HepG2 (cell line): Measurements from ENCODE around the gene CASKIN2. TPM values are rescaled to one million over a fixed set of nuclear protein-coding genes. Genes with fewer than 3 reads are reported as not detected.
A peak's percentile ranks its signal among the peaks of the same experiment; 100 is the strongest.

Source experiments
- ELF3 ChIP-seq: IDR thresholded peaks from 2 replicates; pipeline ENCODE4 v1.6.1; 2016; ENCODE audit warnings: missing genetic modification reagents, missing compliant biosample characterization
- FOXP1 ChIP-seq, 2 experiments: fragments of 450-650 bp in 1 of 2; IDR thresholded peaks; 2 replicates each; pipeline ENCODE4 v1.6.1; 2017 to 2018; ENCODE audit warnings: antibody characterized with exemption in 1 of 2
- GATA4 ChIP-seq: sonication (generic); IDR thresholded peaks from 2 replicates; pipeline ENCODE4 v1.6.1; 2016; ENCODE audit warnings: antibody characterized with exemption, low read depth, borderline replicate concordance
- HNRNPH1 ChIP-seq: fragments of 200-400 bp; formaldehyde crosslinking; optimal IDR thresholded peaks from 2 replicates; pipeline ENCODE3; 2017; ENCODE audit warnings: mild to moderate bottlenecking, low read depth, low read length
- PLRG1 ChIP-seq: fragments of 450-650 bp; conservative IDR thresholded peaks from 2 replicates; pipeline ENCODE4 v1.6.1; 2016
- SNAPC2 ChIP-seq: sonication (generic); formaldehyde crosslinking; IDR thresholded peaks from 2 replicates; pipeline ENCODE4 v1.8.1; 2022; ENCODE audit warnings: mild to moderate bottlenecking, missing genetic modification reagents
- SPEN ChIP-seq: sonication (generic); formaldehyde crosslinking; IDR thresholded peaks from 2 replicates; pipeline ENCODE4 v1.5.1; 2020; ENCODE audit warnings: low read depth, mild to moderate bottlenecking, missing genetic modification reagents
- TEAD2 ChIP-seq: sonication (generic); formaldehyde crosslinking; IDR thresholded peaks from 2 replicates; pipeline ENCODE4 v1.9.0; 2021; ENCODE audit warnings: missing genetic modification reagents
- ZFP41 ChIP-seq: sonication (generic); formaldehyde crosslinking; IDR thresholded peaks from 2 replicates; pipeline ENCODE4 v1.4.0; 2020; ENCODE audit warnings: mild to moderate bottlenecking, missing genetic modification reagents, borderline replicate concordance
- ZMYM2 ChIP-seq: sonication (generic); formaldehyde crosslinking; IDR thresholded peaks from 2 replicates; pipeline ENCODE4 v1.8.0; 2022; ENCODE audit warnings: mild to moderate bottlenecking, missing genetic modification reagents
- ZMYM4 ChIP-seq: sonication (generic); formaldehyde crosslinking; IDR thresholded peaks from 2 replicates; pipeline ENCODE4 v1.8.1; 2023; ENCODE audit warnings: mild to moderate bottlenecking, missing genetic modification reagents
- ZNF12 ChIP-seq: sonication (generic); formaldehyde crosslinking; IDR thresholded peaks from 2 replicates; pipeline ENCODE4 v1.5.0; 2020; ENCODE audit warnings: missing genetic modification reagents
- ZNF121 ChIP-seq: sonication (generic); formaldehyde crosslinking; IDR thresholded peaks from 2 replicates; pipeline ENCODE4 v1.5.0; 2020; ENCODE audit warnings: mild to moderate bottlenecking, missing genetic modification reagents
- ZNF326 ChIP-seq: sonication (generic); formaldehyde crosslinking; IDR thresholded peaks from 2 replicates; pipeline ENCODE4 v1.4.0; 2020; ENCODE audit warnings: missing genetic modification reagents, borderline replicate concordance
- ZNF331 ChIP-seq: sonication (generic); formaldehyde crosslinking; IDR thresholded peaks from 2 replicates; pipeline ENCODE4 v1.4.0; 2020; ENCODE audit warnings: missing genetic modification reagents
- ZNF430 ChIP-seq: sonication (generic); formaldehyde crosslinking; IDR thresholded peaks from 2 replicates; pipeline ENCODE4 v1.9.0; 2021; ENCODE audit warnings: mild to moderate bottlenecking, missing genetic modification reagents
- ZNF441 ChIP-seq: sonication (generic); formaldehyde crosslinking; IDR thresholded peaks from 2 replicates; pipeline ENCODE4 v1.7.0; 2021; ENCODE audit warnings: missing genetic modification reagents, borderline replicate concordance
- ZNF546 ChIP-seq: sonication (generic); formaldehyde crosslinking; conservative IDR thresholded peaks from 2 replicates; pipeline ENCODE4 v1.8.1; 2023; ENCODE audit warnings: mild to moderate bottlenecking, missing genetic modification reagents
- ZNF766 ChIP-seq: sonication (generic); formaldehyde crosslinking; IDR thresholded peaks from 2 replicates; pipeline ENCODE4 v1.5.0; 2020; ENCODE audit warnings: missing genetic modification reagents, borderline replicate concordance
- ZNF816 ChIP-seq: sonication (generic); formaldehyde crosslinking; IDR thresholded peaks from 2 replicates; pipeline ENCODE4 v1.8.0; 2022; ENCODE audit warnings: missing genetic modification reagents, mild to moderate bottlenecking, borderline replicate concordance
- ZSCAN12 ChIP-seq: sonication (generic); formaldehyde crosslinking; IDR thresholded peaks from 2 replicates; pipeline ENCODE4 v1.9.0; 2021; ENCODE audit warnings: mild to moderate bottlenecking, missing genetic modification reagents
- polyA plus RNA-seq, 8 experiments: library from polyadenylated mRNA; depleted of rRNA in 3 of 8; stranded (reverse) in 7 of 8; unstranded in 1 of 8; fragments of >200 nt; fragmentation: Illumina TruSeq in 4 of 8; extraction: Trizol in 4 of 8; gene quantifications; 2 replicates each; pipeline versions ENCODE4 v1.2.1 to v1.2.3, GENCODE V29; 2011 to 2016; ENCODE audit warnings: low read depth in 4 of 8, missing spikeins in 1 of 8, mixed read lengths in 1 of 8; ENCODE audit not compliant: insufficient read depth in 1 of 8
- total RNA-seq, 5 experiments: library from RNA; depleted of rRNA; stranded (reverse); fragments of >200 nt; fragmentation: Illumina TruSeq; extraction: Trizol; gene quantifications; 2 replicates each; pipeline ENCODE4 v1.2.3, GENCODE V29; 2016; ENCODE audit warnings: low read depth in 1 of 5
- TF ChIP-seq, protein P1 (sequence below): sonication (generic); formaldehyde crosslinking; IDR thresholded peaks from 2 replicates; pipeline ENCODE4 v1.4.0; 2020; ENCODE audit warnings: missing genetic modification reagents
- TF ChIP-seq, protein P2 (sequence below): sonication (generic); formaldehyde crosslinking; IDR thresholded peaks from 2 replicates; pipeline ENCODE4 v1.4.0; 2020; ENCODE audit warnings: low read depth, mild to moderate bottlenecking, missing genetic modification reagents
- TF ChIP-seq, protein P3 (sequence below): sonication (generic); formaldehyde crosslinking; IDR thresholded peaks from 2 replicates; pipeline ENCODE4 v1.5.0; 2020; ENCODE audit warnings: mild to moderate bottlenecking, low read depth, missing genetic modification reagents, borderline replicate concordance
- TF ChIP-seq, protein P4 (sequence below): sonication (generic); formaldehyde crosslinking; conservative IDR thresholded peaks from 2 replicates; pipeline ENCODE4 v1.4.0; 2020; ENCODE audit warnings: missing genetic modification reagents

Gene CASKIN2
- total and polyA plus RNA-seq, 2 of the 13 experiments (the other 11 are each of a cell fraction or from before 2014, with no cell fraction given): 5.2 to 7.8 TPM

DNA sequence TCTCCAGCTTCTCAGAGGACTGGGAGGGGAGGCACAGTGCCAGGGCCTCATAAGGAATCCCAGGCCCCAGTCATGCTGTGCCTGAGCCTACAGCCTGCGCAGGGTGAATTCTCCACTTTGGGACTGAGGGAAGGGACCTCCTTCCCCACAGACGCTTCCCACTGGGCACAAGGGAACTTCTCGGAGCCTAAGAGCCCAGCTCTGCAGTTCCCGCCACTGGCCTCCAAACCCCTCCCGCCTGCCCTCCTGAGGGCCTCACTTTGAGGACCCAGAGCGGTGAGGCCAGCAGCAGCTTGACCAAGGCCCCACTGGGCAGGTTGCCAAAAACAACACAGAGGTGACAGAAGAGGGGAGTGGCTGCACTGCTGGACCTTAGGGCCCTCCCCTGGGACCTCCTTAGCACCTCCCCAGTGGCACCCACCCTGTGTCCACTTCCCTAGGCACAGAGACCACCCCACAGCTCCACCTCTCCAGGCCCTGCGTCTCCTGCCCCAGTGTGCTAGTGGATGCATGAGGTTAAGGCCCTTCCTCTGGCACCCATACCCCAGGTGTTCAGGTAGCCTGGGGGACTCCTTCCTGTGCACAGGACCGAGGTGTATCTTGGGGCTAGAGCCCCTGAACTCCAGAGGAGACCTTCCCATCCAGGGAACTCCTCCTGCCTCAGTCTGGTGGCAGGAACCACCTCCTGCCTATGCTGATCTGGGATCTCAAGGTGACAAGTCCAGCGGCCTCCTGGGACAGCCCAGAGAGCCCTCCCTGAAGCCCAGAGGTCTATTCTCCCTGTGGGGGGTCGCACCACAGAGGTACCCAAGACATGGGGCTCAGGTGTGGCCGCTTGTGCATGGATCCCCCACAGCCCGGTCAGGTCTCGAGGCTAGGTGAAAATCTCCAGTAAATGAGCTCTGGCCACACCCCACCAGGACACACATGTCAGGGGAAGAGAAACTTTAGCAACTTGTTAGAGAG, 3.4 kb downstream of the CASKIN2 start (continued):
- TF ChIP-seq HNRNPH1: no peak
- no peak; the same call in 1 of the 2 replicates for TF ChIP-seq ZNF766 (CRISPR knock-in tag)
- peak; percentile 94 for TF ChIP-seq ZNF331
- TF ChIP-seq SPEN (CRISPR knock-in tag): peak; percentile 85; the same call in 1 of the 2 replicates
- TF ChIP-seq TEAD2: no peak
- TF ChIP-seq GATA4: no peak
- TF ChIP-seq ZNF430: peak; percentile 90; the same call in 1 of the 2 replicates
- TF ChIP-seq ZNF121 (CRISPR knock-in tag): peak; percentile 76; the same call in 1 of the 2 replicates
- TF ChIP-seq, protein P1, sequence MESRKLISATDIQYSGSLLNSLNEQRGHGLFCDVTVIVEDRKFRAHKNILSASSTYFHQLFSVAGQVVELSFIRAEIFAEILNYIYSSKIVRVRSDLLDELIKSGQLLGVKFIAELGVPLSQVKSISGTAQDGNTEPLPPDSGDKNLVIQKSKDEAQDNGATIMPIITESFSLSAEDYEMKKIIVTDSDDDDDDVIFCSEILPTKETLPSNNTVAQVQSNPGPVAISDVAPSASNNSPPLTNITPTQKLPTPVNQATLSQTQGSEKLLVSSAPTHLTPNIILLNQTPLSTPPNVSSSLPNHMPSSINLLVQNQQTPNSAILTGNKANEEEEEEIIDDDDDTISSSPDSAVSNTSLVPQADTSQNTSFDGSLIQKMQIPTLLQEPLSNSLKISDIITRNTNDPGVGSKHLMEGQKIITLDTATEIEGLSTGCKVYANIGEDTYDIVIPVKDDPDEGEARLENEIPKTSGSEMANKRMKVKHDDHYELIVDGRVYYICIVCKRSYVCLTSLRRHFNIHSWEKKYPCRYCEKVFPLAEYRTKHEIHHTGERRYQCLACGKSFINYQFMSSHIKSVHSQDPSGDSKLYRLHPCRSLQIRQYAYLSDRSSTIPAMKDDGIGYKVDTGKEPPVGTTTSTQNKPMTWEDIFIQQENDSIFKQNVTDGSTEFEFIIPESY (CRISPR knock-in tag): peak; percentile 91
- TF ChIP-seq, protein P2, sequence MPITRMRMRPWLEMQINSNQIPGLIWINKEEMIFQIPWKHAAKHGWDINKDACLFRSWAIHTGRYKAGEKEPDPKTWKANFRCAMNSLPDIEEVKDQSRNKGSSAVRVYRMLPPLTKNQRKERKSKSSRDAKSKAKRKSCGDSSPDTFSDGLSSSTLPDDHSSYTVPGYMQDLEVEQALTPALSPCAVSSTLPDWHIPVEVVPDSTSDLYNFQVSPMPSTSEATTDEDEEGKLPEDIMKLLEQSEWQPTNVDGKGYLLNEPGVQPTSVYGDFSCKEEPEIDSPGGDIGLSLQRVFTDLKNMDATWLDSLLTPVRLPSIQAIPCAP (CRISPR knock-in tag): no peak
- TF ChIP-seq ZMYM2 (CRISPR knock-in tag): no peak
- no peak for TF ChIP-seq ZSCAN12 (CRISPR knock-in tag)
- TF ChIP-seq ZNF12 (CRISPR knock-in tag): peak; percentile 69; the same call in 1 of the 2 replicates
- TF ChIP-seq, protein P3, sequence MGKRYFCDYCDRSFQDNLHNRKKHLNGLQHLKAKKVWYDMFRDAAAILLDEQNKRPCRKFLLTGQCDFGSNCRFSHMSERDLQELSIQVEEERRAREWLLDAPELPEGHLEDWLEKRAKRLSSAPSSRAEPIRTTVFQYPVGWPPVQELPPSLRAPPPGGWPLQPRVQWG (CRISPR knock-in tag): no peak
- no peak for TF ChIP-seq FOXP1 (IDR thresholded peaks at IDR 0.05)
- TF ChIP-seq FOXP1 (CRISPR knock-in tag; IDR thresholded peaks at IDR 0.05): peak; percentile 74; the same call in 1 of the 2 replicates
- TF ChIP-seq ZNF441 (CRISPR knock-in tag): peak; percentile 69; the same call in 1 of the 2 replicates
- no peak for TF ChIP-seq ZNF326 (CRISPR knock-in tag)
- peak; percentile 77 for TF ChIP-seq ELF3
- peak; percentile 88 for TF ChIP-seq ZMYM4 (CRISPR knock-in tag)
- TF ChIP-seq, protein P4, sequence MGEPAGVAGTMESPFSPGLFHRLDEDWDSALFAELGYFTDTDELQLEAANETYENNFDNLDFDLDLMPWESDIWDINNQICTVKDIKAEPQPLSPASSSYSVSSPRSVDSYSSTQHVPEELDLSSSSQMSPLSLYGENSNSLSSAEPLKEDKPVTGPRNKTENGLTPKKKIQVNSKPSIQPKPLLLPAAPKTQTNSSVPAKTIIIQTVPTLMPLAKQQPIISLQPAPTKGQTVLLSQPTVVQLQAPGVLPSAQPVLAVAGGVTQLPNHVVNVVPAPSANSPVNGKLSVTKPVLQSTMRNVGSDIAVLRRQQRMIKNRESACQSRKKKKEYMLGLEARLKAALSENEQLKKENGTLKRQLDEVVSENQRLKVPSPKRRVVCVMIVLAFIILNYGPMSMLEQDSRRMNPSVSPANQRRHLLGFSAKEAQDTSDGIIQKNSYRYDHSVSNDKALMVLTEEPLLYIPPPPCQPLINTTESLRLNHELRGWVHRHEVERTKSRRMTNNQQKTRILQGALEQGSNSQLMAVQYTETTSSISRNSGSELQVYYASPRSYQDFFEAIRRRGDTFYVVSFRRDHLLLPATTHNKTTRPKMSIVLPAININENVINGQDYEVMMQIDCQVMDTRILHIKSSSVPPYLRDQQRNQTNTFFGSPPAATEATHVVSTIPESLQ: no peak
- TF ChIP-seq ZNF816 (CRISPR knock-in tag): no peak; the same call in 1 of the 2 replicates
- TF ChIP-seq ZFP41: 0 out of 2 replicates have a peak, but pooled peaks have one; percentile 37
- 0 out of 2 replicates have a peak, but pooled peaks have one; percentile 50 for TF ChIP-seq ZNF546
- no peak for TF ChIP-seq PLRG1
- peak; percentile 90; the same call in 1 of the 2 replicates for TF ChIP-seq SNAPC2 (CRISPR knock-in tag)
